HG03280 (cell line): Measurements from ENCODE around the gene DUSP18.
A peak's percentile ranks its signal among the peaks of the same experiment; 100 is the strongest.
"Not testable (repeated sequence)": the region's sequence is repeated elsewhere in the genome, so short reads cannot be mapped to it uniquely, and the experiment has no call there.

ENCODE experiments used
- ATAC-seq: cut with Tn5 transposase; IDR thresholded peaks from one replicate; pipeline ENCODE4 v1.9.1; 2021; ENCODE audit warnings: mild to moderate bottlenecking, moderate library complexity; ENCODE audit not compliant: unreplicated experiment

Gene DUSP18

DNA sequence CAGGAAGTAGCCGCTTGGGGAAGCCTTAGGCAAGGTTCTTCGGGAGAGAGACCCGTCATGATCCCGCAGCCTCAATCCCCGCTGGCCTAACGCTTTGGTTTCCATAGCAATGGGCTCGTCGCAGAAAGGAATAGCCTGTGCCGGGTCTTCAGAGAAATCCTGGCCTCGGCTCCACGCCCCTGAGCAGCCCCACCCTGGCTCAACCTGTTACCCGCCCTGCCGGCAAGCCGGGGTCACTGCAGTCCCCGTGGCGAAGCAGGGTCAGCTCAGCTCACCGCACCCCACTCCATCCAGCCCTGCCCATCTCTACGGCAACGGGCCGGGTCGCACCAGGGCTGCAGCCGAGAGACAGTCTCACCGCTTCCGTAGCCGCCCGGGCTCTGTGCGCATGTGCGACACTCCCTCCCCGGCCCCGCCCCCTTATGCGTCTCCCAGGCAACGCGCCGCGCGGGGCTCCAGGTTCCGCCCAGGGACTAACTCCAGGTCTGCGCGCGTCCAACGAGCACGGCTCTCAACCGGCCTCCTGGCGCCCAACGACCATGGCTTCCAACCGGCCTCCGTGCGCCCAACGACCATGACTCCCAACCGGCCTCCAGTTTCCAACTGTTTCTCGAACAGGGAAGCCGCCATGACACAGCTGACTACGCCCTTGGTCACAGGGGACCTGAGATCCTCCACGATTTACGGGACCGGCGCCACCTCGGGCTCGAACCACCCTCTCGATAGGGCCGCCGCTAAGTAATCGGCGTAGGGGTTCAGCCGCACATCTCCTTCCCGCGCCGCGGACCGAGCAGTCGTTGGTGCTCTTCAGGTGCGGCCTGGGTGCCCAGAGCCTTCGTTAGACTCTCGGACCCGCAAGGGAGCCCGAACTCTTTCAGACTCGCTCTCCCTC is at the start of gene DUSP18:
TSS of gene DUSP18 (minus strand) at position 382 of the 892 bp plus-strand sequence. CDS start 3,872 bp downstream, outside the sequence.
- ATAC-seq: peak; percentile 92

DNA sequence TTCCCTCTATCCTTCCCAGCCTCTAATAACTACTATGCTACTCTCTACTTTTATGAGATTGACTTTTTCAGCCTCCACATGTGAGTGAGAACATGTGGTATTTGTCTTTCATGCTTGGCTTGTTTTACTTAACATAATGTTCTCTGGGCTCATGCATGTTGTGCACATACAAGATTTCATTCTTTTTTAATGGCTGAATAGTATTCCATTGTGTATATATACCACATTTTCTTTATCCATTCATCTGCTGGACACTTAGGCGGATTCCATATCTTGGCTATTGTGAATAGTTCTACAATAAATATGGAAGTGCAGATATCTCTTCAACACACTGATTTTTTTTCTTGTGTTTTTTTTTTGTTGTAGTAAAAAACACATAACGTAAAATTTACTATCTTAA is 46.4 kb upstream of the DUSP18 start:
- ATAC-seq: no peak

DNA sequence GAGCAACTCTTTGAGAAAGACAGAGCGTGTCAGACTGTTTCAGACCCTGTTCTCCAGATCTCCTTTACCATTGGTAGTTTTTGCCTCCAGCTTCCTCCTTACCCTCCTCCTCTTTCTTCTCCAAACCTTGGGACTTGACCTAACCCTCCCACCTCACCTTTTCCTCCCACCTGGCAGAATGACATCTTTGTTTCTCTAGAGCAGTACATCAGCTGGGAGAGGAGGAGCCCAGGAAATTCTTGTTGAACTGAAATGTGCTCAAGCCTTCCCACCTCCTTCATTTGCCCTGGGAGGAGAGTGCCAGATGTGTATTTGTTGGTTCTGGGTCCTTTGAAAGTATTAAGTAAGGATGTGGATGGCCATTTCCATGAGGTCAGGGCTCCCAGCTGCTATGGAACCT is 44.4 kb upstream of the DUSP18 start:
- ATAC-seq: no peak

- ATAC-seq: not testable (repeated sequence)
These were observed 42.3 kb upstream of the DUSP18 start for GRCh38 chr22:30709980-30710379.

DNA sequence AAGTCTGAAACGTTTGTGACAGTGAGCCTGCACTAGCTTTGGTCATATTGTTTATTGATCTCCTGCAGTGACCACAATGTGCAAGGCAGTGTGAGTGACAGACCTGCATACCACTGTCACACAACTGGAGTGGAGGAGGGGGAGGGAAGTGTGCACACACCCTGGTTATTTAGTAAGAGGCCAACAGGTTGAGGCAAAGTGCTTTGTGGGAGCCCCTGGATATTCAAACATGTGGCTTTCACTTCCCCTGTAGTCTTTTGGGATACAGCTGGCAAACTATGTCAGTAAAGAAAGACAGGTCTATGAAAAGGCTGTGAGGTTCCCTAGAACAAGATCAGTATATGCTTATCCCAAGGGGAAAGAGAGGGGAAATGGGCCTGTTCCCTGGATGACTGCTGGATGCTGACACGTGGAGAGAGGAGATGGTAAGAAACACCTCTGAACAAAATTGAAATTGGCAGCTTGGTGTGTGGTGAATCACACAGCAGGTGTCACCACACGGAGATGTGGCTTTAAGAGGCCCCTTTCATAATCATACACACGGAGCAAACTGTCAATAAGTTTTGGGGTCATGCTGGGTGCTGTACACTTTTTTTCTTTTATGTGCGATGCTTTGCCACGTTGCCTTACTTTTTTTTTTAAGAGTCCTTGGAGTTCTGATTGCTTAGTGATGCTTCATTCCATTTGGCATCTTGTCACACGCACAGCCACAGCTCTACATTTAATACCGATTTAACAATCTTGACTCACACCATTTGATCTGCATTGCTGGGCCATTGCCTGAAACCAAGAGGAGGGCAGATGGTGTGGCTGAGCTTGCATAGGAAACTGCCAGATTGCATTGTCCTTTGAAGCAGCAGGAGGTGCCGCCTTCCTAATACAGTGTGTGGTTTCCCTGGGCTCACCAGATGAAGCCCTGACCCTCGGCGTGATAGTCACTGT is 38.3 kb upstream of the DUSP18 start:
- ATAC-seq: no peak

DNA sequence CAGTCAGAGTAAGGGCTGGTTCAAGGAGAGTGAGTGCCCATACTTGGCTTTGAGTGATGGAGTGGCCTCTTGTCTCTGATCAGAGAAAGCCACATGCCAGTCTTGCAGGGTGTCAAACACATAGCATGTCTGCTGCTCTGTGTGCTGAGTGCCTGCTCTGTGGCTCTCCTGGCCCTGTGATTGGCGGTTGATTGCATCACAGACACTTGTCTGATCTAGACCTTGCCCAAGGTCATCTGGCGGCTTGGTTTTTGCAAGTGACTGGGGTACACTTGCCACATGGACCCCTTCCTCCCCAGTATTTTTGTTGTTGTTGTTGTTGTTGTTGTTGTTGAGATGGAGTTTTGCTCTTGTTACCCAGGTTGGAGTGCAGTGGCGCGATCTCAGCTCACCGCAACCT is 37.3 kb upstream of the DUSP18 start:
- no peak for ATAC-seq

DNA sequence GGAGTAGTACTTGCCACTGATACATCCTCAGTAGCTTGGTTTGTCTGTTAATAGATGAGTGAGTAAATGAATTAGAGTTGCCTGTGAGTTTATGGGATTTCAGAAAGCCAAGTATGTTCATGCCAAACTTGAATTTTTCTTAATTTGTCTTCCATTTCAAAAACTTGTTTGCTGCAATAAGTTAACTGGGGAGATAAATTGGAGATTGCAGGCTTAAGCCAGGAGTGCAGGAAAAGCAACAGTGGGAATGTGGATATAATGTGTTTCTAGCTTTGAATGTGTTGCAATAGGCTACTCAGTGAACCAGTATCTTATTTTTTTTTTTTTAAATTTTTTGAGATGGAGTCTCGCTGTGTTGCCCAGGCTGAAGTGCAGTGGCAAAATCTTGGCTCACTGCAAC is 35.2 kb upstream of the DUSP18 start:
- ATAC-seq: no peak

DNA sequence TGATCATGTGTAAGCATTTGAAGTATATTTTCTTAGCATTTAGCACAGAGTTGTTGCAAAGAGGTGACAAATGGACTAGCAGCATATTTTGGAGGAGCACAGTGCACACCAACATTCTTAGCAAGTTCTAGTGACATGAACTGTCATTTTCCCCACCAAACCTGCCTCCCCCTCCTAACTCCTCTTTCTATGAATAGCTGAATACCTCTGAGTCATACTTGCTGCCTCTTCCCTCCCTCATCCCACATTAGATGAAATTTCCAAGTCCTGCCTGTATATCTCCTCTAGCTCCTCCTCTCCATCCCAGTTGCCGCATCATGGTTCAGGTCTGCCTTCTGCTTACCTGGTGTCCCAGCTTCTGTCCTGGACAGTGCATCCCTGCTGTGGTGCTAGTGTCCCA is 34.2 kb upstream of the DUSP18 start:
- ATAC-seq: no peak

DNA sequence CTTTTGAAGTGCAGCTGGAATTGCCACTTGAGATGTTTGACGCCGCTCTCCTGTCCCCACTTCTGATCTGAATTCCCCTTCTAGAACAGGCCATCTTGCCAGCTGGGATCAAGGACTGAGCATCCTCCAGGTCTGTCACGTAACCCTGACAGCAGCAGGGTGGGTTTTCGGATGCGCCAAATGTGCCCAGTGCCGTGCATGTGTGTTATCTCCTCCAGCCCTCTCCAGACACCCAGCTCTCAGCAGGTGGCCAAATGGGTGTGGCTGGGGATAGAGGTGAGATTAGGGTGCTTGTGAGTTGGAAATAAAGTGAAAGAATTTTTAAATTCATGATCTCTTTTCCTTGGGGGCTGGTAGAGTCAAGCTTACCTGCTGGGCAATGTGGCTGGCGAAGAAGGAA is 30.3 kb upstream of the DUSP18 start:
- no peak for ATAC-seq

DNA sequence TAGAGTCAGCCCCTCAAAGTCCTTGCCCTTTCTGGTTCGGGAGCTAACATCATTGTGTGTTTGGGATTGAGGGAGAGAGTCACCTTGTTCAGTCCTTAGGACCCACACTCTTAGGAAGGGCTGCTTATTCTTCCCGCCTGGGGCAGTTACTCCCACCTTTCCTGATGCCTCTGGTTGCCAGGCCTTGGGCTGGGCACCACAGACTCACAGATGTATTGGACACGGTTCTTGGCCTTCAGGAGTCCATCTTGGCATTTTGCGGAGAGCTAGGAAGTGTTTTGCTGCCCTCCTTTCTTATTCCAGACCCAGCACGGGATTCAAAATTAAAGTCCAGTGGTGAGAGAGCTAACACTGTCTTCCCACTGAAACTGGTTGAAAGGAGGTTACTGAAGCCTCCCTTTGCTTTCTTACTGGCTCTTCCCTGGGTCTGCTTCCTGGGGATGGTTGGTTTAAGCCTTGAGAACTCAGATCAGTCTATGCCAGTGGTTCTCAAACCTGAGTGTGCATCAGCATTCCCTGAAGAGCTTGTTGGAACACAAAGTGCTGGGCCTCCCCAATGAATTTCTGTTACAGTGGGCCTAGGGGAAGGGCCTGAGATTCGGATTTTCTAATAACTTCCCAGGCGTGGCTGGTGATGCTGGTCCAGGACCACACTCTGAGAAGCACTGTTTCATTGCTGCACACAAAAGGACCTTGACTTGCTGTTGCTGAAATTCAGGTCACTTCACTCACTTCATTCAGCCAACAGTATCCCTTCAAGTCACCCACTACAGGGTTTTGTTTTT is 28.4 kb upstream of the DUSP18 start:
- no peak for ATAC-seq

GRCh38 chr22:30695351-30695851 is 27.7 kb upstream of the DUSP18 start:
- ATAC-seq: no peak

- ATAC-seq: no peak
These were observed 27.1 kb upstream of the DUSP18 start, which contains the start of gene OSBP2 for GRCh38 chr22:30694640-30695350. Gene OSBP2 (plus strand): TSS chr22:30694874. CDS start chr22:30694910, 36 bp downstream.

DNA sequence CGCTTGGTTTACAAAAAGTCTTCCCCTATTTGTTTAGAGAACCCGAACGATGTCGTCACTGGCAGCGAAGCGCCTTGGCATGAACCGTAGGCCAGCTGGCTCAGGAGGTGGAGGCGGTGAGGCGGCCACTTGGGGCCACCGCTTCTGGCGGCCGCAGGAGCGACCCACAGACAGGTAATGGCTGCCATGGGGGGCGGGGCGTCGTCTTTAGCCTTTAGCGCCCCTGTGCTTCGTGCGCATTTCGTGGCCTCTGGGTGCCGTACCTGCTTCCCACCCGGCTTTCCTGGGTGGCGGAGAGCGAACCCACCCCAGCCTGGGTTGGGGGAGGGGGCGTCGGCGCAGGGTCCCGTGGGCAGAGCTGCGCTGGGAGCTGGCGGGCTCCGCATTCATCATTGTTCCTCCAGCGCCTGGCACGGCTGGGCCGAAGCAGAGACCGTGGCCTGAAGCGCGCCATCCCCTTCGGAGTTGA is 26.5 kb upstream of the DUSP18 start:
- ATAC-seq: no peak

- ATAC-seq: no peak
These were observed 23.5 kb upstream of the DUSP18 start for GRCh38 chr22:30691204-30691603.

DNA sequence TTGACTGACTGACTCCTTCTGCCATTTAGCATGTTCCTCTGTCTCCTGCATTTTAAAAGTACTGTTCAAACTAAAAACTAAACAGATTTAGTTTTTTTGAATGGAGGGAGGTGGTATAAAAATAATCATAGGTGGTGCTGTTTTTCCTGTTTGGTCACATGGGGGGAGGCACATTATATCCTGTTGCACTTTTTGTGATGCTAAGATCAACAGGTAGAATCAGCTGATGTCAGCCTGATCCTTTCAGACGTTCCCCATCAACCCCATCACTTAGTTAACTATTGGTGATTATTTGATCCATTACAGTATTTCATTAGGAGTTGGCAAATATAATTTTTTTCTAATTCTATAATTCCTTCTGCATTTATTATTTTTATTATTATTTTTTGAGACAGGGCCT is 21.9 kb upstream of the DUSP18 start:
- ATAC-seq: no peak

DNA sequence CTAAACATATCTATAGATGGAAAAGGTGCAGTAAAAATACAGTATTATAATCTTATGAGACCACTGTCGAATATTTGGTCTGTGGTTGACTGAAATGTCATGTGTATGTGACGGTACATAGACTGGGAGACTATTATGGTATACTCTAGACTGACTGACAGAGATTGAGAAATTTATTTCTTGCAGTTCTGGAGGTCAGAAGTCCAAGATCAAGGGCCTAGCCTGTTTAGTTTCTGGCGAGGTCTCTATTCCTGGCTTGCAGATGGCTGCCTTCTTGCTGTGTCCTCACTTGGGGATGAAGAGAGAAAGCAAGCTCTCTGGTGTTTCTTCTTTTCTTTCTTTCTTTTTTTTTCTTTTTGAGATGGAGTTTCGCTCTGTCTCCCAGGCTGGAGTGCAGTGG is 19.7 kb upstream of the DUSP18 start:
- no peak for ATAC-seq

DNA sequence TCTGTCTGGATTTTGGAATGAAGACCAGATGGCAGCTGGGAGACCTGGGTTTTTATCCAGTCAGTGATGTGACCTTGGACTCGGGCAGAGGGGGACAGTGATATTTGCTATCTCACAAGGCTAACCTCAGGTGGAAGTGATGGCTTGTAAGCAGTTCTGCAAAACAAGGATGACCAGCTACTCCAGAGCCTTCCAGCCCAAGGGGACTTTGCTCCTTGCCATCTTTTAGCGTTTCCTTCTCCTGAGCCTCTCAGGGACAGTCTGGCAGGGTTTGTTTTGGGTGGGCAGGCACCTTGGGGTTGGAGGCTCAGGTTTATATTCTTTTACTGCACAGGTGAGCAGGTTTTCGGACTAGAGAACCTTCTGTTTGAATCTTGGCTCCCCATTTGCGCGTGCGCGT is 17.5 kb upstream of the DUSP18 start:
- no peak for ATAC-seq

GRCh38 chr22:30681831-30682230 is 14.2 kb upstream of the DUSP18 start:
- no peak for ATAC-seq

DNA sequence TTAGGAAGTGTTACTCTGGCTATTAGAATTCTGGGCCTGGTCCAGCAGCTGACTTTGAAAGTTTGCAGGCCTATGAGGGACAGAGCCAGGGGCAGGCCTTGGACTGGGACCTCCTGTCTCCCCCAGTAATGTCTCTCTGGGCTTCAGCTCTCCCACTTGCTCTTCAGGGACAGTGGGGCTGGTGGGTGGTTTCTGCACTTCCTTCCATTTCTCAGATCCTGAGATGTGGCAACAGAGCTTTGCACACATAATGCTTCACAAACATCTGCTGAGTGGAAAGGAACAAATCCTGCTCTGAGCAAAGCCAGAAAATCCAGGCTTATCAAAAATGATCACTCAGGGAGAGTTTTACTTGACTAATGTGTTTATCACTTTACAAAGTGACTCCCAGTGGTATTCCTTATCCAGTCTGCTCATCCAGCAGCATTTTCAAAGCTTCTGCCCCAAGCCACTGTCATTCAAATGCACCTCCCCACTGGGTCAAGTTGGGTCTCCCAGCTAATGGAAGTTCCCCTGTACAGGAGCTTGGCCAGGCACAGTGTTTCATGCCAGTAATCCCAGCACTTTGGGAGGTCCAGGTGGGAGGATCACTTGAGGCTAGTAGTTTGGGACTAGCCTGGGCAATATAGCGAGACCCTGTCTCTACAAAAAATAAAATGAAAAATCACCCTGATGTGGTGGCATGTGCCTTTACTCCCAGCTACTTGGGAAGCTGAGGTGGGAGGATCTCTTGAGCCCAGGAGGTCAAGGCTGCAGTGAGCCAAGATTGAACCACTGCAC is 13.5 kb upstream of the DUSP18 start:
- ATAC-seq: no peak
